ENCODE measurements around the gene PHOSPHO1. TPM values are rescaled to one million over a fixed set of nuclear protein-coding genes. Genes with fewer than 3 reads are reported as not detected.

PHOSPHO1 gene
- total RNA-seq, 1 donor from 2014 or later: 8.2 TPM

GRCh38 chr17:49242813-49243212 lies 12.2 kb upstream of the PHOSPHO1 start:
- no peak for DNase-seq (ENCODE audit: low spot score)

DNA sequence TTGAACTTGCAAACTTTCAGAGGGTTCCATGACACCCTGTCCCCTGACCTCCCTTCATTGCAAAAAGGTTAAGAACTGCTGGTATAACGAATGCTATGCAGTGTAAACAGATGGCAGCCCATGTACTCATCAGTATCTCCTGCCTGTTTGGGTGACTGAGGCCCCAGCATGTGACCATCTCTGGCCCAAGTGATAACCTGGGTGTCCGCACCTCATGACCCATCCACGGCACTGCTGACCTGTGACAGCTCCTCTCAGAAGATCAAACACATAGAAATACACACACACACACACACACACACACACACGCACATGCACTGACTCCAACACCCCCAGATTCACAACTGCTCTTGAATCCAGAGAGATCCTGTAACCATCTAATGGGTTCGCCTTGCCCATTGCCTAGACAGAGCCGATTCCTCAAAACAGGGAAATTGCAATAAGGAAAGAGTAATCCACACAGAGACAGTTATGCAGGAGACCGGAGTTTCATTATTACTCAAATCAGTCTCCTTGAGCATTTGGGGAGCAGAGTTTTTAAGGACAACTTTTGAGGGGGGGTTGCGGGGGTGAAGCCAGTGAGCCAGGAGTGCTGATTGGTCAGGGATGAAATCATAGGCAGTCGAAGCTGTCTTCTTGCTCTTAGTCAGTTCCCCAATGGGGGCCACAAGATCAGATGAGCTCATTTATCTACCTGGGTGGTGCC lies 11.3 kb upstream of the PHOSPHO1 start:
- no peak for DNase-seq (ENCODE audit: low spot score)

GRCh38 chr17:49241040-49241439 lies 10.5 kb upstream of the PHOSPHO1 start:
- DNase-seq (ENCODE audit: low spot score): no peak

DNA sequence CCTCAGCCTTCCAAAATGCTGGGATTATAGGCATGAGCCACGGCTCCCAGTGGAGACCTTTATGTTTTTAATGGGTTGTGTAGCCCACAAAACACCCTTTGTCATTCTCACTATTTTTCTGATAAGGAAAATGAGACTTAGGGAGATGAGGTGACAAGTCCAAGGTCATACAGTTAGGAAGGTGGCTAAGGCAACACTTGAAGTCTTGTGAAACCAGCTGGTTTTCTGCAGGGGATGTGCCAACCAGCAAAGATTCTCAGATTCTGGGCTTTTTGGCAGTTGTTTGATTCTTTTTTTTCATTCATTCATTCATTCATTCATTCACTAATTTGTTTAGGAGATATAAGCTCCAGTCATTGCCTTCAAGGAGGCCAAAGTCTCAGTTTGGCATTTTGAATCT lies 10.0 kb upstream of the PHOSPHO1 start:
- no peak for DNase-seq (ENCODE audit: low spot score)

DNA sequence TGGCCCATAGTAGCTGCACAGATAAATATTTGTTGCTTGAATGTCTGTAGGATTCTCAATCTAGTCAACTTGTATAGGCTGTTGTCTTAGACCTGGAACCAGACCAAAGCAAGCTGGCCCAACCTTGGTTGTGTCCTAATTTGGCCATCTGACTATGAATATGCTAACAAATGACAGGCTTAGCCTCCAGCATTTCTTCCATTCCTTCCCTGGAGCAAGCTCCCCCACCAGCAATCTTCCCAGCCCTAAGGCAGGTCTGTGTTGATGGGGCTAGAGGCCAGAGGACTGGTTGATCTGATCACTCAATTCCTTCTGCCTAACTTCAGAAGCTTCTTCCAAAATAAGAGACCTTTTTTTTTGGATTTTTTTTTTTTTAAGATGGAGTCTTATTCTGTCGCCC lies 9.4 kb upstream of the PHOSPHO1 start:
- no peak for DNase-seq (ENCODE audit: low spot score)

DNA sequence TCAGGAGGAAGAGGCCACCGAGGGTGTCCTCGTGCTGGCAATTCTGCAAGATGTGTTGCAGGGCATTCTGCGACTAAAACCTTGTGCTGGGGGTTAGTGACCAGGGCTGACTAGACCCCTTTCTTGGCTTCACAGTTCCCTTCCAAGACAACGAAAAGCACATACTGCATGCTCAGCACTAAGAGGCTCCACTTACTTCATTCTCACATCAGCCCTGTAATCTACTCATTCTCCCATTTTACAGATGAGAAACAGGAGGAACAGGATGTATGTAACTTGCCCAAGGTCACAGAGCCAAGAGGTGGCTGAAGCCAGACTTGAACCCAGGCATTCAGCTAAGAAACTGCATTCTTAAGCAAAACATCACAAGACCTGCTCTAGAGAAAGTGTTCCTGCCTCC lies 5.3 kb upstream of the PHOSPHO1 start:
- DNase-seq (ENCODE audit: low spot score): no peak

- DNase-seq (ENCODE audit: low spot score): no peak
These were observed 4.0 kb upstream of the PHOSPHO1 start for GRCh38 chr17:49234509-49235080.

GRCh38 chr17:49231563-49231894 lies 942 bp upstream of the PHOSPHO1 start:
- no peak for DNase-seq (ENCODE audit: low spot score)

DNA sequence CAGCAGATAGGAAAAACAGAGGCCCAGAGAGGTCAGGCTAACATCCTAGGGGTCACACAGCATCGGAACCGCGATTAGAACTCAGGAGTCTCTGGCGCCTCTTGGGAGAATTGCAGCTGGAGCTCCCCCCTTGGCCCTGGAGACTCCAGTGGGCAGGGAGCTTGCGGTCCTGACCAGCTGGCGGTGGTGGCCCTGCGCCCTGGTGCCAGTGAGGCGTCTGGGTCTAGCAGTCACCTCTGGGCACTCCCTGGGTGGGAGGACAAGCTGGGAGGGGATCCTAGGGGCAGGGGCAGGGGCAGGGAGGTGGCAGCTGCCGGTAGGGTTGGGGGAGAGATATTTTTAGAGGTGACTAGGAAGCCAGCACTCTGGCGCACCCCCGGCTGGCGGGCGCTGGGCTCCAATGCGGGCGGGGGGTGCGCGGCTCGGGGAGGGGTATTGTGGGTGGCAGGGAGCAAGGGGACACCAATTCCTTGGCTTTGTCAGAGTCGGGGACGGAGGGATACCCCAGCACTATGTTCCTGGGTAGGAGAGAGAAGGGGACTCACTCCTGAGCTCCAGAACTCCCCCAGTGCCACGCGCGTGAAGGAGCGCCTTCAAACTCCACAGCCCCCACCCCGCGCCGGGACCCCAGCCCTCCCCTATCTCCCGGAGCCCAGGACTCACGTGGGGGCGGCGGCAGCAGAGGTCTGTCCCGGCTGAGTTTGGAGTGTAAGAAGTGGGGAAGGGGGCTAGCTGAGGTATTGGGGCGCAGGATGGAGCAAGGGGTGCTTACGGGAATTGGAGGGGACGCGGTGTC lies 584 bp downstream of the PHOSPHO1 start:
- no peak for DNase-seq (ENCODE audit: low spot score)

DNA sequence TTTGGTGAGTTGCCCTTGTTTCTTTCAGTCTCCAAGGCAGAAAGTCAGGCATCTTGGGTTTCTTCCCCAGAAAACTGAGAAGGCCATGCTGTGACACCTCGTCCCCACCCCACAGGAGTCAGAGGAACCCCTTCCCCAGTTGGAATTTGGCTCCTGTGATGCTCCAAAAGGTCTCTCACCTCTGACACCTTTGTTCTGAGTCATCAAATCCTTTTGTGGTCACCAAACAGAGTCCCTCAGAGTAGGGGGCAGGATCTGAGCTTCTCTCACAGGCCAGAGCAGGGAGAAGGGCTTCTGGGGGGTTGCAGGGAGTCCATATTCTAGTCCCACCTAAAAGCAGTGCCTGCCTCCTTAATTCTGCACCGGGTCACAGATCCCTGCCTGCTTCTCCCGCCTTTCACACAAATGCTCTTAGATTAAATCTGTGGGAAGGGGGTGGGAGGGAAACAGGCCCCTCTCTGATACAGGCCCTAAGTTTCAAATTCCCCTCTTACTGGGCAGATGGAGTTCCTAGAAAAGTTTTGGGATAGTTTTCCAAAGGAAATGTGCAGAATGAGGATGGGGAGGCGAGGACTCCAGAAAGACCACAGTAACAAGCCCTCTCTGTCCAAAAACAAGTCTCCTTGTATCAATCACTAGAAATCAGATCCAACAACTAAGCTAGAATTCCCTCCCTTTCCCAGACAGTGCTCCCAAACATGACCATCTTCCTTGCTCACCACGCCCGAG lies 1.3 kb downstream of the PHOSPHO1 start:
- no peak for DNase-seq (ENCODE audit: low spot score)

- DNase-seq (ENCODE audit: low spot score): peak; percentile 66
These were observed 2.9 kb downstream of the PHOSPHO1 start for GRCh38 chr17:49227436-49228261.

GRCh38 chr17:49226771-49227435 lies 3.7 kb downstream of the PHOSPHO1 start:
- DNase-seq (ENCODE audit: low spot score): no peak

DNA sequence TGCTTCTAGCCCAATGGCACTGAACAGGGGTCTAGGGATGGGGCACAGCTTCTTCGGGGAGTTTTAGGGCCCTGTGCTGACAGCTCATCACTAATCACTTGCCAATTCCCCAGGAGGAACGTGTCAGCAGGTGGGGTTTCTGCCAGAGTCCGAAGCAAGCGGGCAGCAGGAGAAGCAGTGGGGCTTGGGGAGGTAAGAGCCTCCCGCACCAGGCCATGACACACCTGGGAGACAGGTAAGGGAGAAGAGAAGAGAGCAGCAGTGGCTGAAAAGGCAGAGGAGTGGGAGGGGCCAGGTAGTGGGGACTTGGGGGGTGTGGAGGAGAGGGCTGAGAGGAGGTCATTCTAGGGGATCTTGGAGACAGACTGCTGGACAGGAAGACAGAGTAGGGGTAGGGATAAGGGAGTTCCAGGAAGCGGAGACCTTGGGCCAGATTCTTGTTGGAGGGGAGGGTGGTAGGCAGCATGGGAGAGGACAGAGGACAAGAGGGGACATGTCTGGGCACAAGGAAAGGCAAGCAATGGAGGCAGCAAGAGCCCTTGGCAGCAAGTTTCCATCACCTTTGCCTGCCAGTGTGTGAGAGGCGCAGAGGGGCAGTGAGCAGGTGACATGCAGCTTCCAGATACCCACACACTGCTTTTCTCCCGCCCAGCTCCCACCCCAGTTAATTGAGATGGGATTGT lies 4.9 kb downstream of the PHOSPHO1 start:
- no peak for DNase-seq (ENCODE audit: low spot score)

DNA sequence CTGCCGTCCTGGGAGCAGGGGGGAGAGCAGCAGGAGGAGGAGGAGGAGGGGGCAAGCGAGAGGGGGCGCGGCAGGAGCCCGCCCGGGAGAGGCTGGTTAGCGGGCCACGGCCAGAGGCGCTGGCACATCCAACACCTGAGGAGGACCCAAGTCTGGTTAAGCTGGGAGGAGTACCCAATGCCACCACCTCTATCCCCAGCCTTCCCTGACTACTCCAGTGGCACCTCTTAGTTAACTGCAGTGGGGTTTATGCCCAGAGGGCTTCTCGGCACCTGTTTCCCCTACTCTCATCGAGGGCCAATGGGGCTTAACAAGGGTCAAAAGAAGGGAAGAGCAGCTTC lies 5.6 kb downstream of the PHOSPHO1 start:
- DNase-seq (ENCODE audit: low spot score): no peak

GRCh38 chr17:49224198-49224996 lies 6.2 kb downstream of the PHOSPHO1 start:
- DNase-seq (ENCODE audit: low spot score): no peak

DNA sequence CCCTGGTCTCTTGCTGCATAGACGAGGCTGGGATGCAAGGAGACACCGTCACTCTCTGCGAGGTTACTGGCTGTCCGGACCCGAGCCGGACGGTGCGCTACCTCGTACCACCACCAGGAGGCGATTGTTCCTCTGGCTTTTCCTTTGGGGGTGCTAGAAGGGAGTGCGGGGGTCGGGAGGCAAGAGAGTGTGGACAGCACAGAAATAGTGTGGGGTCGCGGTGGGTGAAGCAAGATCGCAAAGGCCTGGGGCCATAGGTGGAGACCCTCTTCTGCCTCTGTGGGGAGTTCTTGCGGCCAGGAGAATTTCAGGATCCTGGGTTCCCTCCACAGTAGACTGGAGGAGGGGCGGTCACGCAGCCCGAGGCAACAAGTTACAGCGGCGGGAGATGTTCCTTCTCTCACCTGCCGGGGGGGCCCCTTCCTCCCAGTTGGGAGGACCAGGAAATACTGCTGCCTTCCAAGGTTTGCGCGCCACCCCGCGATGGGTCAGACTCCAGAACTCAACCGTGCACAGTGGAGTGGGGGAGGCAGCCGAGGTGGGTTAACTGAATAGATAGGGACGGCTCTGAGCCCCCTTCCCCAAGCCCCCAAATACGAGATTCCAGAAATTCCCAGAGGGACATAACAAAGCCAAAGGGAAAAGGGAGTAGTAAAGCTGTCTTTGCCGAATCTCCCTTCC lies 6.9 kb downstream of the PHOSPHO1 start:
- peak; percentile 31 for DNase-seq (ENCODE audit: low spot score)

- no peak for DNase-seq (ENCODE audit: low spot score)
These were observed 7.4 kb downstream of the PHOSPHO1 start for GRCh38 chr17:49223168-49223516.

DNA sequence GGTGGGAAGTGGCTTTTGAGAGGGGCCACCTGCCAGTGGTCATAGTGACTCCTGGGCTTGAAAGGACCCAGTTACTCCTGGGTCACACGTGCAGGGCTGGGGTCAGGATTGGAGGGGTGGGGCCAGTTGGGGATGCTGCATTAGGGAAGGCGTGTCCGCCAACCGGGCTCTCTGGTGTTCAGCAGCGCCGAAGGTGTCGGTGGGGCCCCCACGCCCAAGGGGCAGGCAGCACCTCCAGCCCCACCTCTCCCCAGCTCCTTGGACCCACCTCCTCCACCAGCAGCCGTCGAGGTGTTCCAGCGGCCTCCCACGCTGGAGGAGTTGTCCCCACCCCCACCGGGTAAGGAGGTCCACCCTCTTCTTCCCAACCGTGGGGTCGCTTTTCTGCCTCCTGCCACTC lies 10.6 kb downstream of the PHOSPHO1 start:
- no peak for DNase-seq (ENCODE audit: low spot score)
